Osteoblast (primary cell): Measurements from ENCODE around the gene TPPP2. TPM values are rescaled to one million over a fixed set of nuclear protein-coding genes. Genes with fewer than 3 reads are reported as not detected.

Source experiments
- DNase-seq: peaks from one replicate; pipeline ENCODE4 v3.0.0; 2011; ENCODE audit warnings: low spot score, mixed read lengths; ENCODE audit not compliant: insufficient read length; ENCODE audit errors: missing footprints
- H2AFZ ChIP-seq: 2 replicates; pipeline ENCODE4 v1.6.0; 2011; ENCODE audit warnings: mild to moderate bottlenecking, low read length
- H3K27ac ChIP-seq: 2 replicates; pipeline ENCODE4 v1.5.1; 2011; ENCODE audit warnings: mild to moderate bottlenecking, low read depth, low read length, moderate library complexity
- H3K27me3 ChIP-seq: 2 replicates; pipeline ENCODE4 v1.6.0; 2012; ENCODE audit warnings: mild to moderate bottlenecking, control low read depth, inconsistent platforms, low read length, moderate library complexity; ENCODE audit not compliant: insufficient read depth
- H3K36me3 ChIP-seq: 2 replicates; pipeline ENCODE4 v1.5.1; 2011; ENCODE audit warnings: mild to moderate bottlenecking, low read length, control low read depth, moderate library complexity; ENCODE audit not compliant: insufficient read depth
- H3K4me1 ChIP-seq: 2 replicates; pipeline ENCODE4 v1.5.1; 2011; ENCODE audit warnings: mild to moderate bottlenecking, low read length, control low read depth, moderate library complexity; ENCODE audit not compliant: insufficient read depth
- H3K4me2 ChIP-seq: 2 replicates; pipeline ENCODE4 v1.6.0; 2011; ENCODE audit warnings: mild to moderate bottlenecking, low read length; ENCODE audit not compliant: insufficient read depth
- H3K4me3 ChIP-seq: fragments of 200-600 bp; sonication (generic); 3 replicates; pipeline ENCODE4 v1.5.1; 2012; ENCODE audit warnings: mild to moderate bottlenecking, low read length, inconsistent platforms; ENCODE audit not compliant: insufficient read depth
- H3K79me2 ChIP-seq: 2 replicates; pipeline ENCODE4 v1.6.0; 2012; ENCODE audit warnings: mild to moderate bottlenecking, low read length, control low read depth, inconsistent platforms; ENCODE audit not compliant: insufficient read depth
- H3K9me3 ChIP-seq: 2 replicates; pipeline ENCODE4 v1.5.1; 2011; ENCODE audit warnings: low read depth, low read length, control low read depth
- H4K20me1 ChIP-seq: 2 replicates; pipeline ENCODE4 v1.6.0; 2012; ENCODE audit warnings: mild to moderate bottlenecking, low read length, control low read depth; ENCODE audit not compliant: insufficient read depth
- total RNA-seq: library from RNA; depleted of rRNA; stranded (reverse); fragments of >200 nt; gene quantifications from 2 replicates; pipeline ENCODE4 v1.2.3, GENCODE V29; 2012
- TF ChIP-seq, protein P1 (sequence below): IDR thresholded peaks from 2 replicates; pipeline ENCODE4 v1.5.1; 2011; ENCODE audit warnings: mild to moderate bottlenecking, low read depth, low read length, moderate library complexity; ENCODE audit errors: extremely low read depth

The TPPP2 gene
- total RNA-seq, 1 donor, result not detected

DNA sequence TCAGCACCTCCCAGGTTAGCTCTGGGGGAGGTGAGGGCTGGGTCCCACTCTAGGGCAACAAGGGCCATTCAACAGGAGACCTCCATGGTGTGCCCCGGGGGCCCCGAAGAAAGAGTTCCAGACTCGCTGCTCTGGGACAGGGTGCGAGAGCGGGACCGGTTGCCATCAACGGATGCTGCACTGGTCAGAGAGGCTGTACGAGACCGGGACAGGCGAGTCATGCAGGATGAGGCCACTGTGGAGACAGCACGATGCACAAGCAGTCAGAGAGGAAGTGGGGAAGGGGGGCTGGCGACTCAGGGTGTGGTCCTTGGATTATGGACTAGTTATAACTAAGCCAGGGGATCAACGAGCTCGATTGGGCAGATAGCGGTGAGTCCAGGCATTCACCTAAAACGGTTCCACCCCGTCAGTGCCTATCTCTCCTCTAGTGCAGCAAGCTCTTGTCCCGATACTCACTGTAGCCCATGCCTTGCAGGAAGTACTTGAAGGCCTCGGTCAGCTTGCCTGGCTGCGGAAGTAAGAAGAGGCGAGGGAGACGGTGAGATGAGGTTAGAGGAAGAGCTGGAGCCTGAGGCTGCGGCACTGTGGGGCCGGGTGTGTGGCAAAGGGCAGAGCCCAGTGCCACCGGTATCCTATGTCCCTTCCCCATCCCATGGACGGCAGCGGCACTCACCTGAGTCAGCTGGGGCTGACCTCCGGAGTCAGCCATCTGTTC, 12.3 kb upstream of the TPPP2 start:
- Histone ChIP-seq H3K4me1 (no peaks in the 10 kb centered on the region), H3K9me3 (no peaks in the 10 kb centered on the region), H3K27me3 (peaks cover 33% of the 10 kb centered on the region), H3K36me3 (no peaks in the 10 kb centered on the region), H3K4me2 (no peak overlapping the region), H4K20me1 (no peaks in the 10 kb centered on the region), H3K27ac (no peak overlapping the region), H2AFZ (no peak overlapping the region), H3K4me3 (no peak overlapping the region), H3K79me2 (no peaks in the 10 kb centered on the region)
- TF ChIP-seq, protein P1, sequence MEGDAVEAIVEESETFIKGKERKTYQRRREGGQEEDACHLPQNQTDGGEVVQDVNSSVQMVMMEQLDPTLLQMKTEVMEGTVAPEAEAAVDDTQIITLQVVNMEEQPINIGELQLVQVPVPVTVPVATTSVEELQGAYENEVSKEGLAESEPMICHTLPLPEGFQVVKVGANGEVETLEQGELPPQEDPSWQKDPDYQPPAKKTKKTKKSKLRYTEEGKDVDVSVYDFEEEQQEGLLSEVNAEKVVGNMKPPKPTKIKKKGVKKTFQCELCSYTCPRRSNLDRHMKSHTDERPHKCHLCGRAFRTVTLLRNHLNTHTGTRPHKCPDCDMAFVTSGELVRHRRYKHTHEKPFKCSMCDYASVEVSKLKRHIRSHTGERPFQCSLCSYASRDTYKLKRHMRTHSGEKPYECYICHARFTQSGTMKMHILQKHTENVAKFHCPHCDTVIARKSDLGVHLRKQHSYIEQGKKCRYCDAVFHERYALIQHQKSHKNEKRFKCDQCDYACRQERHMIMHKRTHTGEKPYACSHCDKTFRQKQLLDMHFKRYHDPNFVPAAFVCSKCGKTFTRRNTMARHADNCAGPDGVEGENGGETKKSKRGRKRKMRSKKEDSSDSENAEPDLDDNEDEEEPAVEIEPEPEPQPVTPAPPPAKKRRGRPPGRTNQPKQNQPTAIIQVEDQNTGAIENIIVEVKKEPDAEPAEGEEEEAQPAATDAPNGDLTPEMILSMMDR, result no peak
- DNase-seq, result peak; percentile 54

GRCh38 chr14:21018286-21018685, 11.7 kb upstream of the TPPP2 start:
- H3K36me3 ChIP-seq, result no peaks in the 10 kb centered on the region
- H3K27ac ChIP-seq, result no peak overlapping the region
- TF ChIP-seq, protein P1, result no peak
- no peak overlapping the region for H3K4me3 ChIP-seq
- no peak overlapping the region for H2AFZ ChIP-seq
- DNase-seq, result no peak
- no peak overlapping the region for H3K4me2 ChIP-seq
- no peaks in the 10 kb centered on the region for H3K9me3 ChIP-seq
- H4K20me1 ChIP-seq, result no peaks in the 10 kb centered on the region
- peaks cover 36% of the 10 kb centered on the region for H3K27me3 ChIP-seq
- no peaks in the 10 kb centered on the region for H3K4me1 ChIP-seq
- H3K79me2 ChIP-seq, result no peaks in the 10 kb centered on the region

DNA sequence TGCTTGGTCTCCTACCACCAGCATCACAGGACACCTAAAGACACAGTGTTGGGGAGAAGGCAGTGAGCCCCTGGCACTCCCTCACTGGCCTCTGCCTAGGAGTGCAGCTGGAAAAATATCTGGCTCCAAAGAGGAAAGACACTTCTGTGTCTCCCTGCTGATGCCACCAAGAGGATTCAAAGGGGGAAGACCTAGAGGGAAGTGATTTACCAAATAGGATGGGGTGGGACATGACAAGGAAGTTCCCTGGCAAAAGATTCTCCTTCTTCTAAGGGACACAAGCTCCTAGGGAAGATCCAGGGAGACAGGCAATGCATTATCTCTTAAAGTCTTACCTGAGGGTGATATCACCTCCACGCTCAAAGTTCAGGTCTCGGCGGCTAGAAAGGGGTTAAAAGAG, 11.2 kb upstream of the TPPP2 start:
- Histone ChIP-seq H3K9me3 (no peaks in the 10 kb centered on the region), H3K36me3 (no peaks in the 10 kb centered on the region), H2AFZ (no peak overlapping the region), H4K20me1 (no peaks in the 10 kb centered on the region), H3K4me2 (no peak overlapping the region), H3K27me3 (peaks cover 39% of the 10 kb centered on the region), H3K4me1 (no peaks in the 10 kb centered on the region), H3K79me2 (no peaks in the 10 kb centered on the region), H3K27ac (no peak overlapping the region), H3K4me3 (no peak overlapping the region)
- TF ChIP-seq, protein P1, result no peak
- DNase-seq, result peak; percentile 36

- Histone ChIP-seq H3K27ac (no peak overlapping the region), H3K4me2 (no peak overlapping the region), H3K4me3 (no peak overlapping the region), H2AFZ (no peak overlapping the region), H3K4me1 (no peaks in the 10 kb centered on the region), H3K27me3 (peaks cover 45% of the 10 kb centered on the region), H3K79me2 (no peaks in the 10 kb centered on the region), H4K20me1 (no peaks in the 10 kb centered on the region), H3K36me3 (no peaks in the 10 kb centered on the region), H3K9me3 (no peaks in the 10 kb centered on the region)
- DNase-seq, result no peak
- TF ChIP-seq, protein P1, result no peak
These were observed 10.7 kb upstream of the TPPP2 start for GRCh38 chr14:21019366-21019765.
